Keratinocyte (primary cell): ENCODE data around the gene WDR6.

Experiments used
- EZH2 ChIP-seq: IDR thresholded peaks from one replicate; pipeline ENCODE4 v1.6.1; 2012; ENCODE audit warnings: inconsistent platforms, mild to moderate bottlenecking, low read length, moderate library complexity
- TF ChIP-seq, protein P1 (sequence below), 3 experiments: IDR thresholded peaks in 1 of 3; conservative IDR thresholded peaks in 1 of 3; optimal IDR thresholded peaks in 1 of 3; 2 replicates in 2 of 3; 3 replicates in 1 of 3; pipeline versions ENCODE3 to v1.5.1; 2011; ENCODE audit warnings: low read length in 3 of 3, mild to moderate bottlenecking in 3 of 3, moderate library complexity in 2 of 3, control low read depth in 1 of 3, inconsistent platforms in 1 of 3; ENCODE audit not compliant: insufficient read depth in 2 of 3; ENCODE audit errors: extremely low read depth in 1 of 3

DNA sequence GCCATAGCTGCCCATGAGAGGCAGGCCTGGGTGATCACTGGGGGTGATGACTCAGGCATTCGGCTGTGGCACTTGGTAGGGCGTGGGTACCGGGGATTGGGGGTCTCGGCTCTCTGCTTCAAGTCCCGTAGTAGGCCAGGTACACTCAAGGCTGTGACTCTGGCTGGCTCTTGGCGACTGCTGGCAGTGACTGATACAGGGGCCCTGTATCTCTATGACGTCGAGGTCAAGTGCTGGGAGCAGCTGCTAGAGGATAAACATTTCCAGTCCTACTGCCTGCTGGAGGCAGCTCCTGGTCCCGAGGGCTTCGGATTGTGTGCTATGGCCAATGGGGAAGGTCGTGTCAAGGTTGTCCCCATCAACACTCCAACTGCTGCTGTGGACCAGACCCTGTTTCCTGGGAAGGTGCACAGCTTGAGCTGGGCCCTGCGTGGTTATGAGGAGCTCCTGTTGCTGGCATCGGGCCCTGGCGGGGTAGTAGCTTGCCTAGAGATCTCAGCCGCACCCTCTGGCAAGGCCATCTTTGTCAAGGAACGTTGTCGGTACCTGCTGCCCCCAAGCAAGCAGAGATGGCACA, 5.3 kb downstream of the WDR6 start:
- TF ChIP-seq, protein P1, sequence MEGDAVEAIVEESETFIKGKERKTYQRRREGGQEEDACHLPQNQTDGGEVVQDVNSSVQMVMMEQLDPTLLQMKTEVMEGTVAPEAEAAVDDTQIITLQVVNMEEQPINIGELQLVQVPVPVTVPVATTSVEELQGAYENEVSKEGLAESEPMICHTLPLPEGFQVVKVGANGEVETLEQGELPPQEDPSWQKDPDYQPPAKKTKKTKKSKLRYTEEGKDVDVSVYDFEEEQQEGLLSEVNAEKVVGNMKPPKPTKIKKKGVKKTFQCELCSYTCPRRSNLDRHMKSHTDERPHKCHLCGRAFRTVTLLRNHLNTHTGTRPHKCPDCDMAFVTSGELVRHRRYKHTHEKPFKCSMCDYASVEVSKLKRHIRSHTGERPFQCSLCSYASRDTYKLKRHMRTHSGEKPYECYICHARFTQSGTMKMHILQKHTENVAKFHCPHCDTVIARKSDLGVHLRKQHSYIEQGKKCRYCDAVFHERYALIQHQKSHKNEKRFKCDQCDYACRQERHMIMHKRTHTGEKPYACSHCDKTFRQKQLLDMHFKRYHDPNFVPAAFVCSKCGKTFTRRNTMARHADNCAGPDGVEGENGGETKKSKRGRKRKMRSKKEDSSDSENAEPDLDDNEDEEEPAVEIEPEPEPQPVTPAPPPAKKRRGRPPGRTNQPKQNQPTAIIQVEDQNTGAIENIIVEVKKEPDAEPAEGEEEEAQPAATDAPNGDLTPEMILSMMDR (optimal IDR thresholded peaks at IDR 0.05 in 1 of 3, IDR thresholded peaks at IDR 0.05 in 1 of 3, conservative IDR thresholded peaks at IDR 0.05 in 1 of 3; ENCODE audit: extremely low read depth in 1 of 3, insufficient read depth in 2 of 3, low read length in 3 of 3), result no peak
- TF ChIP-seq EZH2, result no peak
